H1 (cell line): ENCODE results near the gene CFAP54. TPM values are rescaled to one million over a fixed set of nuclear protein-coding genes. Genes with fewer than 3 reads are reported as not detected.
A peak's percentile ranks its signal among the peaks of the same experiment; 100 is the strongest.

ENCODE experiments used
- CTCF ChIA-PET: fragments of 300-600 bp; sonication (Branson Sonifier 250); formaldehyde crosslinking; loops from one replicate; lab custom pipeline; 2021; ENCODE audit not compliant: partially characterized antibody; lab: Charles Lee
- POLR2A ChIA-PET: fragments of 300-600 bp; sonication (Branson Sonifier 250); formaldehyde crosslinking; loops from one replicate; lab custom pipeline; 2021; ENCODE audit warnings: inconsistent platforms; ENCODE audit not compliant: partially characterized antibody; lab: Charles Lee
- DNase-seq, 2 experiments: peaks; one replicate each; pipeline versions ENCODE4 v3.0.0 to v3.0.0-alpha.2; 2010 to 2022; ENCODE audit warnings: low spot score in 2 of 2, low read depth in 1 of 2, mixed read lengths in 1 of 2
- FAIRE-seq: peaks from 2 replicates; lab custom pipeline; 2011; peaks lifted over from hg19 to GRCh38; lab: Jason Lieb, UNC
- H2AFZ ChIP-seq: 2 replicates; pipeline ENCODE4 v1.8.1; 2012; ENCODE audit warnings: low read length, inconsistent platforms
- H2AK5ac ChIP-seq: 2 replicates; pipeline ENCODE4 v1.6.1; 2013; ENCODE audit warnings: low read depth, low read length
- H2BK120ac ChIP-seq: replicated peaks from 2 replicates; pipeline ENCODE3; 2013; ENCODE audit warnings: low read depth, low read length, inconsistent platforms
- H2BK12ac ChIP-seq: 2 replicates; pipeline ENCODE4 v1.6.1; 2013; ENCODE audit warnings: low read depth, low read length
- H2BK15ac ChIP-seq: 2 replicates; pipeline ENCODE4 v1.6.1; 2013; ENCODE audit warnings: low read length
- H2BK20ac ChIP-seq: 2 replicates; pipeline ENCODE4 v1.6.1; 2013; ENCODE audit warnings: low read length
- H2BK5ac ChIP-seq: 2 replicates; pipeline ENCODE4 v1.6.1; 2013; ENCODE audit warnings: low read depth, low read length
- H3K14ac ChIP-seq: 2 replicates; pipeline ENCODE4 v1.6.1; 2013; ENCODE audit warnings: inconsistent platforms; ENCODE audit not compliant: insufficient read length
- H3K18ac ChIP-seq: 2 replicates; pipeline ENCODE4 v1.6.1; 2013; ENCODE audit warnings: low read length; ENCODE audit errors: extremely low read depth
- H3K23ac ChIP-seq: 2 replicates; pipeline ENCODE4 v1.6.1; 2013; ENCODE audit warnings: inconsistent platforms; ENCODE audit not compliant: insufficient read length
- H3K23me2 ChIP-seq: 2 replicates; pipeline ENCODE4 v1.6.1; 2013; ENCODE audit warnings: low read depth, low read length
- H3K27ac ChIP-seq: 2 replicates; pipeline ENCODE4 v1.6.1; 2011; ENCODE audit warnings: low read depth, low read length, inconsistent platforms
- H3K27me3 ChIP-seq, 4 experiments: replicated peaks in 1 of 4; 1 replicate in 1 of 4; 2 replicates in 3 of 4; pipeline versions ENCODE4 v1.6.1 to v1.8.1; 2011 to 2013; ENCODE audit warnings: low read length in 3 of 4, mild to moderate bottlenecking in 3 of 4, inconsistent platforms in 2 of 4, mixed read lengths in 2 of 4, moderate library complexity in 1 of 4; ENCODE audit not compliant: control insufficient read depth in 3 of 4, insufficient read depth in 3 of 4; ENCODE audit errors: extremely low read depth in 1 of 4
- H3K36me3 ChIP-seq, 4 experiments: 2 replicates each; pipeline versions ENCODE4 v1.6.1 to v1.8.1; 2011 to 2013; ENCODE audit warnings: mild to moderate bottlenecking in 4 of 4, low read length in 3 of 4, moderate library complexity in 2 of 4, control low read depth in 1 of 4, inconsistent platforms in 1 of 4; ENCODE audit not compliant: insufficient read depth in 4 of 4, control insufficient read depth in 2 of 4
- H3K4ac ChIP-seq: replicated peaks from 2 replicates; pipeline ENCODE3; 2013; ENCODE audit warnings: low read length, low read depth, mixed read lengths, inconsistent platforms; ENCODE audit not compliant: insufficient read length
- H3K4me1 ChIP-seq, 4 experiments: replicated peaks in 1 of 4; 1 replicate in 1 of 4; 2 replicates in 3 of 4; pipeline versions ENCODE4 v1.6.1 to v1.8.1; 2011 to 2013; ENCODE audit warnings: low read length in 3 of 4, inconsistent platforms in 2 of 4, mixed read lengths in 1 of 4; ENCODE audit not compliant: insufficient read depth in 4 of 4, control insufficient read depth in 3 of 4
- H3K4me2 ChIP-seq, 2 experiments: 2 replicates each; pipeline versions ENCODE4 v1.6.1 to v1.8.1; 2011 to 2013; ENCODE audit warnings: low read depth in 2 of 2, low read length in 2 of 2, control low read depth in 1 of 2, inconsistent platforms in 1 of 2, mild to moderate bottlenecking in 1 of 2; ENCODE audit not compliant: insufficient read depth in 1 of 2
- H3K4me3 ChIP-seq, 4 experiments: fragments of 200-600, 300-600 bp in 1 of 4; sonication (generic), shearing (Covaris generic), sonication (Bioruptor Twin) in 1 of 4; 2 replicates each; pipeline versions ENCODE4 v1.5.1 to v1.8.1; 2011 to 2016; ENCODE audit warnings: low read length in 4 of 4, low read depth in 3 of 4, control low read depth in 2 of 4, inconsistent platforms in 2 of 4, mild to moderate bottlenecking in 2 of 4, mixed read lengths in 1 of 4, moderate library complexity in 1 of 4; ENCODE audit not compliant: insufficient read depth in 2 of 4; ENCODE audit errors: extremely low read depth in 1 of 4
- H3K56ac ChIP-seq: replicated peaks from 2 replicates; pipeline ENCODE3; 2013; ENCODE audit warnings: low read depth, mild to moderate bottlenecking, mixed read lengths, low read length, inconsistent platforms; ENCODE audit not compliant: insufficient read length
- H3K79me1 ChIP-seq: 2 replicates; pipeline ENCODE4 v1.6.1; 2013; ENCODE audit warnings: low read depth, low read length, control low read depth
- H3K79me2 ChIP-seq, 2 experiments: 2 replicates each; pipeline versions ENCODE4 v1.6.1 to v1.8.1; 2012 to 2013; ENCODE audit warnings: low read length in 2 of 2, mild to moderate bottlenecking in 2 of 2, inconsistent platforms in 1 of 2; ENCODE audit not compliant: insufficient read depth in 2 of 2, control insufficient read depth in 1 of 2
- H3K9ac ChIP-seq, 4 experiments: replicated peaks in 1 of 4; 1 replicate in 1 of 4; 2 replicates in 3 of 4; pipeline versions ENCODE4 v1.6.1 to v1.8.1; 2011 to 2013; ENCODE audit warnings: low read depth in 3 of 4, low read length in 3 of 4, control low read depth in 2 of 4, mild to moderate bottlenecking in 2 of 4, moderate library complexity in 2 of 4, inconsistent platforms in 1 of 4; ENCODE audit errors: extremely low read depth in 1 of 4
- H3K9me3 ChIP-seq, 2 experiments: 2 replicates each; pipeline versions ENCODE4 v1.6.1 to v1.8.1; 2012 to 2013; ENCODE audit warnings: mild to moderate bottlenecking in 2 of 2, moderate library complexity in 2 of 2, control low read depth in 1 of 2, inconsistent platforms in 1 of 2, low read depth in 1 of 2, low read length in 1 of 2, mixed read lengths in 1 of 2; ENCODE audit not compliant: insufficient read depth in 2 of 2
- H4K20me1 ChIP-seq, 2 experiments: replicated peaks in 1 of 2; 2 replicates each; pipeline versions ENCODE3 to v1.8.1; 2011 to 2013; ENCODE audit warnings: inconsistent platforms in 2 of 2, low read length in 2 of 2, mild to moderate bottlenecking in 1 of 2; ENCODE audit not compliant: insufficient read depth in 2 of 2, control insufficient read depth in 1 of 2
- H4K5ac ChIP-seq: 2 replicates; pipeline ENCODE4 v1.6.1; 2013; ENCODE audit warnings: low read length, low read depth, mixed read lengths, inconsistent platforms; ENCODE audit not compliant: insufficient read length
- H4K8ac ChIP-seq: 2 replicates; pipeline ENCODE4 v1.8.0; 2013; ENCODE audit warnings: mild to moderate bottlenecking, moderate library complexity, low read length, inconsistent platforms; ENCODE audit not compliant: insufficient read depth; ENCODE audit errors: extremely low read depth
- H4K91ac ChIP-seq: replicated peaks from 2 replicates; pipeline ENCODE3; 2013; ENCODE audit warnings: low read length, mixed read lengths, inconsistent platforms; ENCODE audit not compliant: insufficient read length
- CBX5 ChIP-seq: fragments of 300-800, 300-1000 bp; sonication (generic); IDR thresholded peaks from 2 replicates; pipeline ENCODE4 v1.7.1; 2016; ENCODE audit warnings: antibody characterized with exemption, low read length, low read depth
- EZH2 ChIP-seq: fragments of 200-600 bp; sonication (generic); IDR thresholded peaks from 2 replicates; pipeline ENCODE4 v1.7.1; 2012; ENCODE audit warnings: low read depth, mild to moderate bottlenecking, moderate library complexity, low read length, inconsistent platforms; ENCODE audit not compliant: severe bottlenecking
- FOSL1 ChIP-seq: IDR thresholded peaks from 2 replicates; pipeline ENCODE4 v1.6.1; 2011; ENCODE audit warnings: mild to moderate bottlenecking, low read depth, low read length, moderate library complexity; ENCODE audit not compliant: insufficient read depth
- HDAC2 ChIP-seq, 2 experiments: fragments of 300-600 bp in 1 of 2; sonication (generic) in 1 of 2; IDR thresholded peaks; 2 replicates each; pipeline ENCODE4 v1.6.1; 2011 to 2012; ENCODE audit warnings: low read depth in 2 of 2, low read length in 2 of 2, mild to moderate bottlenecking in 2 of 2, moderate library complexity in 2 of 2, borderline replicate concordance in 1 of 2, inconsistent platforms in 1 of 2
- JUND ChIP-seq: IDR thresholded peaks from 2 replicates; pipeline ENCODE4 v1.6.1; 2011; ENCODE audit warnings: mild to moderate bottlenecking, improper control_type of control experiment, low read length
- MAFK ChIP-seq: IDR thresholded peaks from 2 replicates; pipeline ENCODE4 v1.6.1; 2012; ENCODE audit warnings: low read depth, mild to moderate bottlenecking, improper control_type of control experiment, low read length
- NANOG ChIP-seq: IDR thresholded peaks from 2 replicates; pipeline ENCODE4 v1.6.1; 2011; ENCODE audit warnings: low read length, low read depth, mild to moderate bottlenecking, inconsistent platforms; ENCODE audit not compliant: insufficient read depth, poor library complexity, severe bottlenecking
- RFX5 ChIP-seq: IDR thresholded peaks from 2 replicates; pipeline ENCODE4 v1.6.1; 2011; ENCODE audit warnings: low read depth, low read length, improper control_type of control experiment, borderline replicate concordance
- RXRA ChIP-seq: IDR thresholded peaks from 2 replicates; pipeline ENCODE4 v1.6.1; 2011; ENCODE audit warnings: low read depth, mild to moderate bottlenecking, low read length, moderate library complexity; ENCODE audit not compliant: insufficient read depth
- SAP30 ChIP-seq: fragments of 300-600 bp; sonication (generic); IDR thresholded peaks from 2 replicates; pipeline ENCODE4 v1.7.1; 2012; ENCODE audit warnings: low read length, moderate library complexity, mild to moderate bottlenecking, inconsistent platforms; ENCODE audit not compliant: insufficient read depth, insufficient replicate concordance
- SIRT6 ChIP-seq: IDR thresholded peaks from one replicate; pipeline ENCODE4 v1.7.1; 2012; ENCODE audit warnings: low read length, inconsistent platforms
- SIX5 ChIP-seq: IDR thresholded peaks from 2 replicates; pipeline ENCODE4 v1.6.1; 2011; ENCODE audit warnings: mild to moderate bottlenecking, low read depth, low read length
- SP2 ChIP-seq: IDR thresholded peaks from 2 replicates; pipeline ENCODE4 v1.6.1; 2012; ENCODE audit warnings: mild to moderate bottlenecking, low read length, inconsistent platforms
- SUZ12 ChIP-seq: fragments of 200-600 bp; sonication (generic); IDR thresholded peaks from 2 replicates; pipeline ENCODE4 v1.6.1; 2012; ENCODE audit warnings: mild to moderate bottlenecking, inconsistent platforms, low read length, moderate library complexity, mixed read lengths
- WGBS, 2 experiments: shearing (Covaris generic) in 1 of 2; methylation state at CpG; one replicate each; pipeline versions ENCODE4 v1.1.6 to v1.1.7; 2013 to 2015; ENCODE audit warnings: low lambda C conversion rate in 2 of 2, mixed read lengths in 2 of 2, inconsistent platforms in 1 of 2, low coverage in 1 of 2, missing lambda C conversion rate in 1 of 2; ENCODE audit not compliant: insufficient replicate concordance in 2 of 2, insufficient coverage in 1 of 2, insufficient read length in 1 of 2; ENCODE audit errors: extremely low coverage in 1 of 2, missing lambda C conversion rate in 1 of 2; 5-methylcytosine and 5-hydroxymethylcytosine counted together
- polyA plus RNA-seq, 7 experiments: library from polyadenylated mRNA; depleted of rRNA in 3 of 7; stranded (reverse) in 5 of 7; unstranded in 2 of 7; fragments of >200 nt in 5 of 7; fragments of 200-250 nt in 2 of 7; gene quantifications; 1 replicate in 5 of 7; 2 replicates in 1 of 7; 4 replicates in 1 of 7; pipeline versions ENCODE4 v1.2.1 to v1.2.3, GENCODE V29; 2011 to 2013; ENCODE audit warnings: missing spikeins in 2 of 7, mixed read lengths in 2 of 7
- total RNA-seq: library from RNA; stranded (reverse); fragmentation: NEBNext Ultra II Directional; extraction: Animal tissue kit (Norgen Biotek cat#: 25700); gene quantifications from 2 replicates; pipeline ENCODE4 v1.2.1, GENCODE V29; 2021

The CFAP54 gene
- total and polyA plus RNA-seq, 2 of the 8 experiments (the other 6 are each of a cell fraction or from before 2014, with no cell fraction given), result 0.17 to 0.33 TPM

GRCh38 chr12:96520767-96521166, 31.4 kb downstream of the CFAP54 start:
- Histone ChIP-seq H3K9me3 (no peaks in the 10 kb centered on the region), H4K20me1 (no peaks in the 10 kb centered on the region), H3K14ac (no peak overlapping the region), H2BK120ac (no peak overlapping the region), H2BK20ac (no peak overlapping the region), H3K79me1 (no peaks in the 10 kb centered on the region), H3K4ac (no peak overlapping the region), H3K23ac (no peak overlapping the region), H2AFZ (no peak overlapping the region), H3K18ac (no peak overlapping the region), H2BK15ac (no peak overlapping the region), H3K9ac (no peak overlapping the region), H2BK12ac (0 out of 2 replicates have a peak overlapping the region, but pooled peaks have one; percentile 4), H2AK5ac (no peak overlapping the region), H4K5ac (no peak overlapping the region), H3K27me3 (no peaks in the 10 kb centered on the region), H3K4me2 (no peak overlapping the region), H3K23me2 (no peaks in the 10 kb centered on the region), H3K56ac (no peak overlapping the region), H3K4me1 (peaks cover 3 to 13% (median 6%) of the 10 kb centered on the region in 4 experiments; a peak in 5 of 7 replicates), H4K91ac (no peak overlapping the region), H3K27ac (no peak overlapping the region), H3K36me3 (no peaks in the 10 kb centered on the region), H3K79me2 (no peaks in the 10 kb centered on the region), H3K4me3 (no peak overlapping the region), H4K8ac (no peak overlapping the region), H2BK5ac (no peak overlapping the region)
- WGBS, 2 experiments, result 86% methylated on average over 3 of the region's 3 CpGs; no CpG with 5 or more reads in 1 of the 2 experiments
- DNase-seq (no peak), FAIRE-seq (no peak)
- CTCF ChIA-PET, result interaction anchor here (1.5 to 2.3 kb wide), 2 partner anchors 457 to 460 kb away, joined by 3 to 6 read pairs; no protein-coding TSS in a partner anchor
- POLR2A ChIA-PET, result interaction anchor here (1.4 kb wide), 1 partner anchor 485 kb away, joined by 3 read pairs; no protein-coding TSS in a partner anchor
- no peak for TF ChIP-seq SUZ12
- no peak for TF ChIP-seq SP2
- TF ChIP-seq FOSL1, result no peak
- no peak for TF ChIP-seq RXRA
- TF ChIP-seq SAP30, result no peak
- no peak for TF ChIP-seq SIX5
- no peak for TF ChIP-seq HDAC2 (IDR thresholded peaks at IDR 0.05; ENCODE audit: borderline replicate concordance in 1 of 2, low read depth in 2 of 2, low read length in 2 of 2)
- TF ChIP-seq JUND, result no peak
- no peak for TF ChIP-seq SIRT6
- no peak for TF ChIP-seq CBX5
- no peak for TF ChIP-seq NANOG
- TF ChIP-seq EZH2, result no peak
- TF ChIP-seq RFX5, result no peak
- no peak for TF ChIP-seq MAFK
